Ovary (tissue), 3 donors: Measurements from ENCODE around the gene PAK4.

Source experiments
- CTCF ChIP-seq, 3 donors: fragments of 450-650 bp in 2 of 3; fragments of 200-600 bp in 1 of 3; IDR thresholded peaks; one replicate each; pipeline versions ENCODE4 v1.5.1 to v1.8.0; 2016 to 2022; ENCODE audit warnings: antibody characterized with exemption in 3 of 3, mild to moderate bottlenecking in 1 of 3
- POLR2A ChIP-seq: fragments of 450-650 bp; IDR thresholded peaks from one replicate; pipeline ENCODE4 v1.6.1; 2017; ENCODE audit warnings: antibody characterized with exemption, mild to moderate bottlenecking, moderate library complexity
- donor health status: DM: no; HTN: no; CAD: no.

- TF ChIP-seq POLR2A (no peak), CTCF (IDR thresholded peaks at IDR 0.05) (no peak)
These were observed 21.3 kb downstream of the PAK4 start for GRCh38 chr19:39146686-39147450.
